H9 (cell line): ENCODE data around the gene CCDC88C. TPM values are rescaled to one million over a fixed set of nuclear protein-coding genes. Genes with fewer than 3 reads are reported as not detected.

Source experiments
- DNase-seq: peaks from one replicate; pipeline ENCODE4 v3.0.0-alpha.2; 2017
- H2AFZ ChIP-seq: one replicate; pipeline ENCODE4 v1.6.1; 2013; ENCODE audit warnings: mild to moderate bottlenecking, low read length, control low read depth, moderate library complexity
- H2AK5ac ChIP-seq: 2 replicates; pipeline ENCODE4 v1.6.1; 2013; ENCODE audit warnings: low read length, control low read depth, mixed read lengths; ENCODE audit not compliant: insufficient read length
- H2BK120ac ChIP-seq: one replicate; pipeline ENCODE4 v1.6.1; 2013; ENCODE audit warnings: low read depth, mild to moderate bottlenecking, low read length, control low read depth, inconsistent platforms; ENCODE audit not compliant: poor library complexity, severe bottlenecking
- H2BK12ac ChIP-seq: 2 replicates; pipeline ENCODE4 v1.6.1; 2013; ENCODE audit warnings: low read length, control low read depth, mixed read lengths, low read depth; ENCODE audit not compliant: insufficient read length
- H2BK15ac ChIP-seq: 2 replicates; pipeline ENCODE4 v1.6.1; 2013; ENCODE audit warnings: low read depth, low read length, control low read depth
- H2BK20ac ChIP-seq: one replicate; pipeline ENCODE4 v1.6.1; 2013; ENCODE audit warnings: low read depth, mild to moderate bottlenecking, low read length, control low read depth, inconsistent platforms; ENCODE audit not compliant: poor library complexity, severe bottlenecking
- H2BK5ac ChIP-seq: 2 replicates; pipeline ENCODE4 v1.6.1; 2013; ENCODE audit warnings: low read length, control low read depth, mixed read lengths; ENCODE audit not compliant: insufficient read length
- H3K14ac ChIP-seq: 2 replicates; pipeline ENCODE4 v1.6.1; 2013; ENCODE audit warnings: low read length, control low read depth; ENCODE audit not compliant: insufficient read depth
- H3K18ac ChIP-seq: 2 replicates; pipeline ENCODE4 v1.6.1; 2013; ENCODE audit warnings: low read depth, mild to moderate bottlenecking, mixed read lengths, low read length, control low read depth; ENCODE audit not compliant: insufficient read length
- H3K23ac ChIP-seq: 2 replicates; pipeline ENCODE4 v1.6.1; 2013; ENCODE audit warnings: low read length, control low read depth, mixed read lengths, low read depth; ENCODE audit not compliant: insufficient read length
- H3K23me2 ChIP-seq: 2 replicates; pipeline ENCODE4 v1.6.1; 2013; ENCODE audit warnings: low read depth, mild to moderate bottlenecking, mixed read lengths, low read length, control low read depth; ENCODE audit not compliant: insufficient read length, poor library complexity, severe bottlenecking
- H3K27ac ChIP-seq: 2 replicates; pipeline ENCODE4 v1.5.1; 2013; ENCODE audit warnings: low read length, control low read depth, mixed read lengths, low read depth; ENCODE audit not compliant: insufficient read length
- H3K27me3 ChIP-seq: 2 replicates; pipeline ENCODE4 v1.6.1; 2013; ENCODE audit warnings: low read length, control low read depth, inconsistent platforms; ENCODE audit not compliant: insufficient read depth
- H3K4ac ChIP-seq: 2 replicates; pipeline ENCODE4 v1.6.1; 2013; ENCODE audit warnings: low read depth, mild to moderate bottlenecking, control low read depth, inconsistent platforms, low read length, moderate library complexity
- H3K4me1 ChIP-seq: 2 replicates; pipeline ENCODE4 v1.6.1; 2013; ENCODE audit warnings: low read length, control low read depth, inconsistent platforms; ENCODE audit not compliant: insufficient read depth
- H3K4me2 ChIP-seq: 2 replicates; pipeline ENCODE4 v1.6.1; 2013; ENCODE audit warnings: low read length, control low read depth, mixed read lengths; ENCODE audit not compliant: insufficient read length, insufficient read depth
- H3K56ac ChIP-seq: 2 replicates; pipeline ENCODE4 v1.6.1; 2013; ENCODE audit warnings: low read depth, mild to moderate bottlenecking, mixed read lengths, low read length, control low read depth; ENCODE audit not compliant: insufficient read length
- H3K79me1 ChIP-seq: 2 replicates; pipeline ENCODE4 v1.6.1; 2013; ENCODE audit warnings: low read depth, mild to moderate bottlenecking, moderate library complexity, low read length, control low read depth, inconsistent platforms; ENCODE audit not compliant: insufficient read depth, poor library complexity, severe bottlenecking
- H3K79me2 ChIP-seq: 2 replicates; pipeline ENCODE4 v1.6.1; 2013; ENCODE audit warnings: low read length, control low read depth, inconsistent platforms; ENCODE audit not compliant: insufficient read depth
- H3K9ac ChIP-seq: 2 replicates; pipeline ENCODE4 v1.6.1; 2013; ENCODE audit warnings: low read length, control low read depth, mixed read lengths; ENCODE audit not compliant: insufficient read length; ENCODE audit errors: extremely low read depth
- H3K9me3 ChIP-seq: one replicate; pipeline ENCODE4 v1.6.1; 2013; ENCODE audit warnings: low read depth, low read length, inconsistent platforms; ENCODE audit not compliant: control insufficient read depth
- H3T11ph ChIP-seq: one replicate; pipeline ENCODE4 v1.6.1; 2013; ENCODE audit warnings: mild to moderate bottlenecking, low read length, control low read depth, inconsistent platforms
- H4K20me1 ChIP-seq: one replicate; pipeline ENCODE4 v1.6.1; 2013; ENCODE audit not compliant: control insufficient read depth, insufficient read length, insufficient read depth
- H4K5ac ChIP-seq: 2 replicates; pipeline ENCODE4 v1.6.1; 2013; ENCODE audit warnings: low read depth, mild to moderate bottlenecking, mixed read lengths, low read length, control low read depth; ENCODE audit not compliant: insufficient read length
- H4K8ac ChIP-seq: replicated peaks from 2 replicates; pipeline ENCODE4 v1.6.1; 2013; ENCODE audit warnings: low read length, control low read depth, mixed read lengths, low read depth; ENCODE audit not compliant: insufficient read length
- H4K91ac ChIP-seq: 2 replicates; pipeline ENCODE4 v1.6.1; 2013; ENCODE audit warnings: low read depth, mild to moderate bottlenecking, moderate library complexity, mixed read lengths, low read length, control low read depth; ENCODE audit not compliant: insufficient read length
- H3K27ac Mint-ChIP-seq, 3 experiments: 2 replicates in 2 of 3; 3 replicates in 1 of 3; pipeline ENCODE4 v1.8.0; 2020 to 2021; ENCODE audit warnings: mixed read lengths in 3 of 3, mild to moderate bottlenecking in 1 of 3, moderate library complexity in 1 of 3
- H3K27me3 Mint-ChIP-seq: 2 replicates; pipeline ENCODE4 v1.8.0; 2021; ENCODE audit warnings: low read depth, mild to moderate bottlenecking, moderate library complexity, mixed read lengths
- H3K36me3 Mint-ChIP-seq, 3 experiments: 2 replicates in 2 of 3; 3 replicates in 1 of 3; pipeline ENCODE4 v1.8.0; 2020 to 2021; ENCODE audit warnings: low read depth in 3 of 3, mixed read lengths in 3 of 3; ENCODE audit not compliant: insufficient read depth in 1 of 3
- H3K4me1 Mint-ChIP-seq, 2 experiments: 2 replicates each; pipeline ENCODE4 v1.8.0; 2020; ENCODE audit warnings: mixed read lengths in 2 of 2
- H3K4me3 Mint-ChIP-seq, 2 experiments: 2 replicates in 1 of 2; 3 replicates in 1 of 2; pipeline ENCODE4 v1.8.0; 2020 to 2021; ENCODE audit warnings: mild to moderate bottlenecking in 2 of 2, mixed read lengths in 2 of 2, moderate library complexity in 1 of 2
- H3K9me3 Mint-ChIP-seq, 2 experiments: 2 replicates in 1 of 2; 3 replicates in 1 of 2; pipeline ENCODE4 v1.8.0; 2020; ENCODE audit warnings: mild to moderate bottlenecking in 2 of 2, mixed read lengths in 2 of 2, moderate library complexity in 1 of 2
- CTCF ChIP-seq: fragments of 200-600 bp; sonication (generic); conservative IDR thresholded peaks from 3 replicates; pipeline ENCODE4 v1.8.0; 2021; ENCODE audit warnings: antibody characterized with exemption, mild to moderate bottlenecking
- whole genome bisulfite sequencing: extraction: QIAGEN DNeasy Blood & Tissue Kit; methylation state at CpG from one replicate; pipeline ENCODE4 v1.1.7; 2013; ENCODE audit warnings: missing lambda C conversion rate, low lambda C conversion rate, mixed read lengths; ENCODE audit not compliant: insufficient read length; ENCODE audit errors: extremely low coverage; 5-methylcytosine and 5-hydroxymethylcytosine counted together
- total RNA-seq: library from RNA; stranded (reverse); gene quantifications from 2 replicates; pipeline ENCODE4 v1.2.1, GENCODE V29; 2021

The CCDC88C gene
- total RNA-seq, 1 experiment from 2014 or later, result 52.4 TPM

GRCh38 chr14:91258011-91258618 is 159.5 kb downstream of the CCDC88C start:
- no peak for DNase-seq
- Mint-ChIP-seq H3K36me3 (no peaks in the 10 kb centered on the region; a peak in 2 of 7 replicates), H3K4me3 (no peak overlapping the region), H3K4me1 (peaks cover 17 to 20% of the 10 kb centered on the region in 2 experiments), H3K9me3 (peaks cover 2 to 5% of the 10 kb centered on the region in 2 experiments; a peak in 2 of 5 replicates), H3K27ac (peak overlapping the region in 1 of 3 experiments; percentile 21; a peak in 1 of 7 replicates), H3K27me3 (peaks cover 38% of the 10 kb centered on the region)
- H3K27me3 ChIP-seq, result no peaks in the 10 kb centered on the region; the same call in 1 of the 2 replicates
- no peak overlapping the region for H2BK120ac ChIP-seq
- no peak overlapping the region for H3K23ac ChIP-seq
- H4K91ac ChIP-seq, result no peak overlapping the region
- no peak overlapping the region for H2AFZ ChIP-seq
- no peak overlapping the region for H2BK20ac ChIP-seq
- no peak overlapping the region for H4K5ac ChIP-seq
- H2BK12ac ChIP-seq, result no peak overlapping the region
- no peak for TF ChIP-seq CTCF
- H2BK5ac ChIP-seq, result no peak overlapping the region
- peaks cover 3% of the 10 kb centered on the region for H3K23me2 ChIP-seq
- no peaks in the 10 kb centered on the region for H3K79me1 ChIP-seq
- H3K14ac ChIP-seq, result no peak overlapping the region
- WGBS, result no CpG with 5 or more reads among the region's 16 CpGs
- no peaks in the 10 kb centered on the region for H3K9me3 ChIP-seq
- no peaks in the 10 kb centered on the region for H3K79me2 ChIP-seq
- no peak overlapping the region for H3K18ac ChIP-seq
- no peaks in the 10 kb centered on the region for H3K4me1 ChIP-seq
- no peak overlapping the region for H4K8ac ChIP-seq
- no peak overlapping the region for H2AK5ac ChIP-seq
- H3K56ac ChIP-seq, result no peak overlapping the region
- no peak overlapping the region for H2BK15ac ChIP-seq
- H3K27ac ChIP-seq, result no peak overlapping the region
- H3T11ph ChIP-seq, result no peak overlapping the region
- H3K9ac ChIP-seq, result no peak overlapping the region
- no peak overlapping the region for H3K4ac ChIP-seq
- no peaks in the 10 kb centered on the region for H4K20me1 ChIP-seq
- no peak overlapping the region for H3K4me2 ChIP-seq
